ENCODE measurements around the gene TIGIT.
A peak's percentile ranks its signal among the peaks of the same experiment; 100 is the strongest.
"Not testable (repeated sequence)": the region's sequence is repeated elsewhere in the genome, so short reads cannot be mapped to it uniquely, and the experiment has no call there.

TIGIT gene

GRCh38 chr3:114293838-114294535 is at the start of gene TIGIT:
Gene TIGIT (plus strand): TSS chr3:114294028. CDS start chr3:114294062, 34 bp downstream.
- no peak for DNase-seq

GRCh38 chr3:114252954-114253353 is 40.9 kb upstream of the TIGIT start:
- DNase-seq, result no peak

DNA sequence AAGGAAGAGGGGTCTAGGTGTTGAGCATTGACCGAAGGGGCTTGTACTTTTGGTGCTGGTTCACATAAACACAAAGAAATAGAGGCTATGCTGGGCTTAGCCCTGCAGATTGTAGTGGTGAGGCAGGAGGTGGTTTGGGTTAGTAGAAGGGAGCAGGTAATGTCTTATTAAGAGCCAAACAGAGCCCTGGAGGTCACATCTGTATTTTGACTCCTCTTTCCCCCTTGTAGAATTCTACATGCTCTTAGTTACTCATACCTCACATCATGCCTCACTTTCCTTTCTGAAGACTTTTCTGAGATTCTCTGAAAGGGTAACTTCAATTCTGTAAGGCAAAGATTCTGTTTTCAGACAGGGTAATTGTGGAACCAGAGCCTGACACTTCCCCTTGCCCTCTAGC is 40.3 kb upstream of the TIGIT start:
- DNase-seq, result no peak

- no peak for DNase-seq
Observed at GRCh38 chr3:114259566-114259965, 34.3 kb upstream of the TIGIT start.

DNA sequence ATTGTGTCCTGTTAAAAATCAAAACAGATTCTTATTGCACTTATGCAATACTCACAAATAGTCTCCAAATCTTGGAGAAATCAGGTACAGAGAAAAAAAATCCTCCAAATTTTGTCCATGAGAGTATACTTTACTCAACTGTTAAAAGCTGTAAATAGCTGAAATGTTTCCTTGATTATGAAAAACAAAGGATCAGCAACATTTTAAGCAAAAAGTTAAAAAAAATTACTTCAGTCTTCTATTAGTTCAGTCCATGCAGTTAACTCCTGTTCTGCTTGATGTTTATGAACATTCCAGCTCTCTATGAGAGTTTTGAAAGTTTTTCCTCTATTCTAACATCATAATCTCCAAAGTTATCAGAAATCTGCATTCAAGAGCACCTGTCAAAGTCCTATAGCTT is 33.7 kb upstream of the TIGIT start:
- DNase-seq, result no peak

DNA sequence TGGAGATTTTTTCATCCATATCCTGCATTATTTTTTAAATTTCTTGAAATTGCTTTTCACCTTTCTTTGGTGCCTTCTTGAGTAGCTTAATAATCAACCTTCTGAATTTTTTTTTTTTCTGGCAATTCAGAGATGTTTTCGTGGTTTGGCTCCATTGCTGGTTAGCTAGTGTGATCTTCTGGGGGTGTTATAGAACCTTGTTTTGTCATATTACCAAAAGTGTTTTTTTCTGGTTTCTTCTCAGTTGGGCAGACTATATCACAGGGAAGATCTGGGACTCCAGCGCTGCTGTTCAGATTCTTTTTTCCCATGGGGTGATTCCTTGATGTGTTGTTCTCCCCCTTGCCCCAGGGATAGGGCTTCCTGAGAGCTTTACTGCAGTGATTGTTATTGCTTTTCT is 23.8 kb upstream of the TIGIT start:
- no peak for DNase-seq

DNA sequence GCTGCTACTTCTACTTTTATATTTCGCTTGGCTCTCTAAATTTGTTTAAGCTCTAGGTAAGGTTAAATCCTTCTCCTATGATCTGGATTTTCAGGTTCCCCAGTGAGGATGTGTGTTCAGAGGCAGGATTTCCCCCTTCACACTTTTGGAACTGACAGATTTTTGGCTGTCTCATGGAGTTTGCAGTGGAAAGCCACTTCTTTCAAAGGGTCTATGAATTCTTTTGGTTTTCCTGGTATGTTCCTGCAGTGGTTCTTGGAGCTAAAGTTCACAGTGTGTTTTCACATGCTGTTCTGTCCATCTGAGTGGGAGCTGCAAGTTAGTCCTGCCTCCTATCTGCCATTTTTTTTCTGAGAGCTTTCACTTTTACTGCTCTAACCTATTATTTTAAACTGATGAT is 21.6 kb upstream of the TIGIT start:
- no peak for DNase-seq

GRCh38 chr3:114274929-114275328 is 18.9 kb upstream of the TIGIT start:
- peak; percentile 8 for DNase-seq

GRCh38 chr3:114276856-114277255 is 17.0 kb upstream of the TIGIT start:
- DNase-seq, result not testable (repeated sequence)

DNA sequence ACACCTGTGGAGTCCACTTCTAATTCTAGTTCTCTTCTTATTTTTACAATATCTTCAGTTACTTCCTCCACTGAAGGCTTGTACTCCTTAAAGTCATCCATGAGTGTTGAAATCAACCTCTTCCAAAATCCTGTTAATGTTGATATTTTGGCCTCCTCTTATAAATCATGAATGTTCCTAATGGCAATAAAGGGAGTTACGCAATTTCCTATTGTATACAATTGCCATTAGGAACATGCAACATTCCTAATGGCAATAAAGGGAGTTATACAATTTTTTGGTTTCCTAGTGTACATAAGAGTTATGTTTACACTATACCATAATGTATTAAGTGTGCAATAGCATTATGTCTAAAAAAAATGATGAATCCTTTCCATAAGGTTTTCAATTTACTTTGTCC is 9.2 kb upstream of the TIGIT start:
- DNase-seq, result no peak

- DNase-seq, result no peak
Observed at GRCh38 chr3:114285648-114286230, 8.1 kb upstream of the TIGIT start.

DNA sequence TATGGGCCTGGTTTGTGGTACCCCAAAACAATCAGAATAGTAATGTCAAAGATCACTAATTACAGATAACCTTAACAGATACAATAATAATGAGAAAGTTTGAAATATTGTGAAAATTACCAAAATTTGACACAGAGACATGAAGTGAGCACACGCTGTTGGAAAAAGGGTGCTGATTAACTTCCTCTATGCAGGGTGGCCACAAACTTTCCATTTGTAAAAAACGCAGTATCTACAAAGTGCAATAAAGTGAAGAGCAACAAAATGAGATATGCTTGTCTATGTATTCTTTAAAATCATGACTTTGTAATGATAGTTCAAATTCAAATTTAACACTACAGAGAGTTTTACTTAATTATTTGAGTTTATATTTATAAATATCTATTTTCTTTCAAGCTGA is 7.6 kb upstream of the TIGIT start:
- no peak for DNase-seq

DNA sequence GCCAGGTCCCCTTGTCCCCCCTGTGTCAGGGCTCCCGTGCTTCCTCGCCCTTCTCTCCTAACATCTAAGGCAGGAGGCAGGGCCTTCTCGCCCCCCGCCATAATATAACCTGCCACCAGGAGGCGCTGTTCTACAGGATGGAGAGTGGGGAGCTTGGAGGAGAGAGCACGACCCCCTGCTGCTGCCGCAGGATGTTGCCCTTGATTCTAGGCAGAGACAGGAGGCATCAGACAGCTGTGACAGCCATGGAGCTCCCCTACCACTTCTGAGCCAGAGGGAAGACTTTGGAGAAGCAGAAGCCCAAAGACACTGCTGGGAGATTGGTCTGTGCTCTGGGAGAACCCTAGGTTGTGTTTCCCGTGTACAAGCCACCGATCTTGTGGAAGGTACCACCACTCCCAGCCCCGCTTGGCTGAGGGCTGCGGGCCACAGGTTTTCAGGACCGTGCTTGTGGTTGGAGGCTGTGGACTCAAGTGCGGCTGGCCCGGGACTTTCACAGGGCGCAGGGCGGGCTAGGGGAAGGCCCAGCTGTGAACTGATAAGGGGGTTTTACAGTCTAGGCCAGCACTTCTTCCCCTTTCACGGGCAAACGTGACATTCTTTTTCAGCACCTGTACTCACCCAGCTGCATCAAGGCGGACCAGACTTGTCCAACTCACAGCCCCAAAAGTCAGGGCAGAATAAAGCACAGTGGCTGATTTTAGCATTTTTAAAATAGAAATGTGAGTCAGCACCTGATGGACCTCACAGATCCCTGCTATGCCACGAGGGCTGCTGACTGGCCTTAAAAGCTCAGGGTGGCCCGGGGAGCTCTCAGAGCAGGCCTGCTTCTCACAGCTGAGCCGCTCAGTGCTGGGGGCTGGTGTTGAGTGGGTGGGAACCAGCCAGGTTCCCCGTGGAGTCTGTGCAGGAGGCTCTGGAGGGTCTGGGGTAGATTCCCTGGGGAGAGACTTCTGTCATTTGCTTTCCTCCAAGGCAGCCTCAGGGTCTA is 2.6 kb upstream of the TIGIT start:
- DNase-seq, result peak; percentile 4

DNA sequence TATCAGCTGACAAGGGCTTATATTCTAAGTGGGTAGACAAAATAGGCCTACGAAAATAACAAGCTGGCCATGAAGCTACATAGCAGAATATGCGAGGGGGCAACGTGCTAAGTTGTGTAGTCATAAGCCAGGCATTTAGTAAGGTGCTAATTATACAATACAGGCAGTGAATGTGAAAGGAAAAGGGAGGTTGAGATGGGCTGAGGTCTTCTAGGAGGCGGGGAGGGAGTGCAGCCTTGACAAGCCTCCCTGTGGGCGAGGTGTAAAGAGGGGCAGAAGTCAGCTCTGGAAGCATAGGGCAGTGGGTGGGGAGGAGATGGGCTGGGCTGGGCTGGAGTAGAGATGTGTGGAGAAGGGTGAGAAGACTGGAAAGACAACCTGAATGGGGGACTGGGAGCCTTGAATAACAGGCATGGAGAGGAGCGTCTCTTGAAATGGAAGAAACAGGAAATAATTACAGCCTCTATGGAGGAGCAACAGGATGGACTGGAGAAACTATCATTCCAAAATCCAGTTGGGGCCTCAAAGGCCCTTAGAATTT is 1.2 kb downstream of the TIGIT start:
- no peak for DNase-seq

- no peak for DNase-seq
Observed at GRCh38 chr3:114295946-114296345, 2.1 kb downstream of the TIGIT start.

DNA sequence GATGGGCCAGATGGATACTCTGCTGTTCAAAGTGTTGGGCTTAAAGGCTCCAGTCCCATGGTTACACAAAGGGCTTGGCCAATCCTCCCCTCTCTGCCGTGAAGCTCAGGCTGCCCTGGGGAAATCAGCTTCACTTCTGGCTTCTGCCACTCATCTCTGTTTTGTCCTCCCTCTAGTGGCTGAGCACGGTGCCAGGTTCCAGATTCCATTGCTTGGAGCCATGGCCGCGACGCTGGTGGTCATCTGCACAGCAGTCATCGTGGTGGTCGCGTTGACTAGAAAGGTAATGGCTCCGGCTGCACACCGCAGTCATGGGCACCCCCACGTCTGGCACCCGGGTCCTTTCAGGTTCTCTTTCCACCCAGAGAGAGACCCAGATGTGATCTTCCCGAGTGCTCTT is 5.6 kb downstream of the TIGIT start:
- DNase-seq, result no peak

GRCh38 chr3:114299941-114300624 is 6.3 kb downstream of the TIGIT start:
- DNase-seq, result no peak

- no peak for DNase-seq
Observed at GRCh38 chr3:114307222-114307830, 13.5 kb downstream of the TIGIT start.

GRCh38 chr3:114307832-114308231 is 14.0 kb downstream of the TIGIT start:
- DNase-seq, result no peak

GRCh38 chr3:114308377-114308776 is 14.5 kb downstream of the TIGIT start:
- no peak for DNase-seq

GRCh38 chr3:114308830-114309229 is 15.0 kb downstream of the TIGIT start:
- DNase-seq, result no peak

DNA sequence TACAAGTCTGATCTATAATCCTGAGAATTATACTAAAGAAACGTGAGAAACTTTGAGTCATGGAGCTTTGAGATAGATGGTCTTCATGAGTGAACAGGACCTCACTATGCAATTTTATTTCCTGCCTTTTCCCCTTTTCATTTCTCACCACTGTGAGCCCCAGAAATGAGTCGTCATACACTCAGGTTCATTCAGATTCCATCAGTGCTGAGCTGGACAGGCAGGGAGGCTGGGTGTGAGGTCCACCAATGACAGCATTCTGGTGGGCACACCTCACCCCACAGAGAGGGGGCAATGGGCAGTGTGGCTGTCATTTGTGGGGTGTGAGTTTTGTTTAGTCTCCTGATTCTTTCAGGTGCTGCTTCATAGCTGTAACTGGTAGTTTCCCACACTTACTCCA is 16.9 kb downstream of the TIGIT start:
- no peak for DNase-seq

All from kidney glomerular epithelial cell (primary cell).